Measurements from ENCODE around the gene ADGRL1. TPM values are rescaled to one million over a fixed set of nuclear protein-coding genes. Genes with fewer than 3 reads are reported as not detected.

ADGRL1 gene
- total and polyA plus RNA-seq, 2 donors (not counting 1 experiment from before 2014, with no cell fraction given): 0.64 to 1.8 TPM

Small RNA genes within 50 kb of the gene (small RNA-seq; reads per million reads assigned to genes)
- gene RN7SL231P (ENCODE audit: insufficient read length, low read depth, low replicate concordance): not detected

Other genes starting within 250 kb of the ADGRL1 start
- 33.3 and 33.9 TPM in 2 replicates for gene RFX1, start 199.8 kb downstream of the ADGRL1 start, total RNA-seq
- gene RFX1, start 199.8 kb downstream of the ADGRL1 start, polyA plus RNA-seq: 9.2 and 10.9 TPM in 2 replicates
- not detected in 2 replicates for gene RLN3, start 178.0 kb downstream of the ADGRL1 start, total RNA-seq
- gene RLN3, start 178.0 kb downstream of the ADGRL1 start, polyA plus RNA-seq: 0.42 TPM in 1 of 2 replicates, not detected in the other
- 38.2 and 38.6 TPM in 2 replicates for gene IL27RA, start 174.4 kb downstream of the ADGRL1 start, total RNA-seq
- gene IL27RA, start 174.4 kb downstream of the ADGRL1 start, polyA plus RNA-seq: 27.4 and 36.2 TPM in 2 replicates
- not detected in 2 replicates for gene PALM3, start 144.1 kb downstream of the ADGRL1 start, total RNA-seq
- not detected in 2 replicates for gene PALM3, start 144.1 kb downstream of the ADGRL1 start, polyA plus RNA-seq
- 0.34 and 0.36 TPM in 2 replicates for gene MISP3, start 133.4 kb downstream of the ADGRL1 start, total RNA-seq
- 0.25 and 0.34 TPM in 2 replicates for gene MISP3, start 133.4 kb downstream of the ADGRL1 start, polyA plus RNA-seq
- 1.2 TPM in 1 of 2 replicates, not detected in the other for gene C19orf67, start 120.4 kb downstream of the ADGRL1 start, total RNA-seq
- gene C19orf67, start 120.4 kb downstream of the ADGRL1 start, polyA plus RNA-seq: not detected in 2 replicates
- 32.4 and 39.2 TPM in 2 replicates for gene SAMD1, start 115.4 kb downstream of the ADGRL1 start, total RNA-seq
- 17.4 and 22.7 TPM in 2 replicates for gene SAMD1, start 115.4 kb downstream of the ADGRL1 start, polyA plus RNA-seq
- gene PRKACA, start 88.4 kb downstream of the ADGRL1 start, total RNA-seq: 43.0 and 48.8 TPM in 2 replicates
- 36.6 and 36.8 TPM in 2 replicates for gene PRKACA, start 88.4 kb downstream of the ADGRL1 start, polyA plus RNA-seq
- 2.5 and 4.0 TPM in 2 replicates for gene ASF1B, start 69.6 kb downstream of the ADGRL1 start, total RNA-seq
- gene ASF1B, start 69.6 kb downstream of the ADGRL1 start, polyA plus RNA-seq: 1.1 and 1.9 TPM in 2 replicates
- 187 and 188 TPM in 2 replicates for gene ADGRE5, start 175.3 kb upstream of the ADGRL1 start, total RNA-seq
- 116 and 194 TPM in 2 replicates for gene ADGRE5, start 175.3 kb upstream of the ADGRL1 start, polyA plus RNA-seq
- gene DDX39A, start 213.2 kb upstream of the ADGRL1 start, total RNA-seq: 168 and 178 TPM in 2 replicates
- gene DDX39A, start 213.2 kb upstream of the ADGRL1 start, polyA plus RNA-seq: 393 and 669 TPM in 2 replicates
- gene PKN1, start 227.1 kb upstream of the ADGRL1 start, total RNA-seq: 170 and 171 TPM in 2 replicates
- 114 and 127 TPM in 2 replicates for gene PKN1, start 227.1 kb upstream of the ADGRL1 start, polyA plus RNA-seq

All from B cell (primary cell).